Mucosa of descending colon (tissue), 3 donors: ENCODE measurements around the gene APOBEC3H. TPM values are rescaled to one million over a fixed set of nuclear protein-coding genes. Genes with fewer than 3 reads are reported as not detected.

Experiments
- ATAC-seq: fragments of 200-7000 bp; cut with Tn5 transposase; one replicate; pipeline ENCODE4 v1.9.1; 2020; ENCODE audit warnings: mild to moderate bottlenecking, moderate library complexity
- DNase-seq, 3 donors: peaks; one replicate each; pipeline ENCODE4 v3.0.0-alpha.2; 2020
- H3K36me3 ChIP-seq: fragments of 200-600 bp; one replicate; pipeline ENCODE4 v1.8.0; 2021; ENCODE audit warnings: low read depth, mild to moderate bottlenecking
- H3K4me1 ChIP-seq: fragments of 200-600 bp; one replicate; pipeline ENCODE4 v1.8.0; 2021; ENCODE audit warnings: low read depth, mild to moderate bottlenecking
- H3K4me3 ChIP-seq: fragments of 200-600 bp; one replicate; pipeline ENCODE4 v1.8.0; 2021; ENCODE audit warnings: mild to moderate bottlenecking
- H3K9me3 ChIP-seq: fragments of 200-600 bp; one replicate; pipeline ENCODE4 v1.8.0; 2021; ENCODE audit warnings: mild to moderate bottlenecking
- CTCF ChIP-seq: fragments of 200-600 bp; IDR thresholded peaks from one replicate; pipeline ENCODE4 v1.8.0; 2022; ENCODE audit warnings: antibody characterized with exemption, mild to moderate bottlenecking
- intact Hi-C, 2 donors: fragments of 100-400 bp; cut with DNase I in 1 of 2; cut with micrococcal nuclease in 1 of 2; formaldehyde crosslinking; loops; one replicate each; pipeline versions ENCODE4 v1.11.0 to v1.11.1; 2022; cut with DNase I, micrococcal nuclease
- total RNA-seq, 3 donors: library from RNA; stranded (reverse); fragmentation: NEBNext Ultra II Directional in 2 of 3; extraction: Animal tissue kit (Norgen Biotek cat#: 25700) in 2 of 3; gene quantifications; one replicate each; pipeline versions ENCODE4 v1.2.1 to v1.2.4, GENCODE V29; 2021 to 2023
- donor health status: DM: no; HTN: no; CAD: no; lungs with moderate emphysema.
- donor health status: DM: no; HTN: no; CAD: no.
- donor health status: DM: no; HTN: yes; CAD: no.

APOBEC3H gene
- total RNA-seq, 3 donors from 2014 or later: 0.51 TPM; not detected in 2

- peak; percentile 96 for DNase-seq
- Histone ChIP-seq H3K4me1 (peaks cover 12% of the 10 kb centered on the region), H3K4me3 (peak within 1 kb of the TSS; percentile 46), H3K36me3 (no peaks in the 10 kb centered on the region), H3K9me3 (no peaks in the 10 kb centered on the region)
- peak; percentile 96 for ATAC-seq
- no peak for TF ChIP-seq CTCF
- intact Hi-C loops: no loop called here
Measured at GRCh38 chr22:39152511-39153219, 55.6 kb downstream of the APOBEC3H start, which contains the start of gene CBX7. Gene CBX7 (minus strand): TSS chr22:39152680. CDS start chr22:39152444, 236 bp downstream.

- ATAC-seq: no peak
- H3K4me1 ChIP-seq: peaks cover 12% of the 10 kb centered on the region
- intact Hi-C loops: no loop called here
Measured at GRCh38 chr22:39153220-39153717, 56.2 kb downstream of the APOBEC3H start.

More at GRCh38 chr22:39153220-39153717, 56.2 kb downstream of the APOBEC3H start:
- Histone ChIP-seq H3K4me3 (peak overlapping the region; percentile 46), H3K9me3 (no peaks in the 10 kb centered on the region), H3K36me3 (no peaks in the 10 kb centered on the region)
- TF ChIP-seq CTCF: no peak
- peak in 1 of 3 donors; percentile 59 for DNase-seq

Other genes with a start within 250 kb of the APOBEC3H start
- 10 to 100 TPM; 15.7 to 84.0 (median 23.6) TPM for gene CBX6, start 225.0 kb upstream of the APOBEC3H start, total RNA-seq
- gene APOBEC3A, start 139.6 kb upstream of the APOBEC3H start, total RNA-seq: 10 to 100 TPM in 1 of 3 donors, 1 to 10 TPM in 1, under 1 TPM in 1; 0.92 to 23.6 (median 2.5) TPM
- 10 to 100 TPM in 2 of 3 donors, 1 to 10 TPM in 1; 8.4 to 49.5 (median 23.6) TPM for gene APOBEC3B, start 114.9 kb upstream of the APOBEC3H start, total RNA-seq
- gene APOBEC3C, start 83.0 kb upstream of the APOBEC3H start, total RNA-seq: 10 to 100 TPM; 23.1 to 30.6 (median 24.1) TPM
- 1 to 10 TPM; 4.6 to 7.0 (median 6.5) TPM for gene APOBEC3D, start 76.1 kb upstream of the APOBEC3H start, total RNA-seq
- gene APOBEC3F, start 56.4 kb upstream of the APOBEC3H start, total RNA-seq: 10 to 100 TPM in 1 of 3 donors, 1 to 10 TPM in 2; 7.4 to 14.1 (median 8.8) TPM
- 1 to 10 TPM; 5.7 to 6.2 (median 6.1) TPM for gene APOBEC3G, start 20.0 kb upstream of the APOBEC3H start, total RNA-seq
- gene CBX7, start 55.4 kb downstream of the APOBEC3H start, total RNA-seq: 100 to 1,000 TPM in 1 of 3 donors, 10 to 100 TPM in 2; 23.6 to 125 (median 29.2) TPM
- gene PDGFB, start 147.7 kb downstream of the APOBEC3H start, total RNA-seq: 10 to 100 TPM in 1 of 3 donors, 1 to 10 TPM in 2; 1.8 to 16.6 (median 5.4) TPM
- gene RPL3, start 222.4 kb downstream of the APOBEC3H start, total RNA-seq: 1,000 to 10,000 TPM; 1,561 to 1,749 (median 1,709) TPM